Neuronal stem cell (in vitro differentiated cells): ENCODE results near the gene SUPT6H.

ENCODE experiments used
- DNase-seq: peaks from one replicate; pipeline ENCODE4 v3.0.0-alpha.2; 2013; ENCODE audit warnings: low spot score
- H2AFZ ChIP-seq: one replicate; pipeline ENCODE4 v1.6.1; 2013; ENCODE audit warnings: mild to moderate bottlenecking, low read length, inconsistent platforms
- H2AK5ac ChIP-seq: 2 replicates; pipeline ENCODE4 v1.6.1; 2013; ENCODE audit warnings: low read depth, mild to moderate bottlenecking, inconsistent platforms, low read length, moderate library complexity, mixed read lengths
- H2BK120ac ChIP-seq: 2 replicates; pipeline ENCODE4 v1.6.1; 2013; ENCODE audit warnings: low read depth, mild to moderate bottlenecking, inconsistent platforms, low read length, moderate library complexity, mixed read lengths
- H2BK12ac ChIP-seq: one replicate; pipeline ENCODE4 v1.6.1; 2013; ENCODE audit warnings: low read length, inconsistent platforms
- H2BK15ac ChIP-seq: 2 replicates; pipeline ENCODE4 v1.6.1; 2013; ENCODE audit warnings: mild to moderate bottlenecking, low read length, inconsistent platforms, mixed read lengths
- H2BK5ac ChIP-seq: one replicate; pipeline ENCODE4 v1.6.1; 2013; ENCODE audit warnings: inconsistent platforms, mild to moderate bottlenecking, low read length, moderate library complexity
- H3K14ac ChIP-seq: one replicate; pipeline ENCODE4 v1.6.1; 2013; ENCODE audit warnings: low read length, inconsistent platforms
- H3K18ac ChIP-seq: 2 replicates; pipeline ENCODE4 v1.6.1; 2013; ENCODE audit warnings: low read length, inconsistent platforms
- H3K23ac ChIP-seq: 2 replicates; pipeline ENCODE4 v1.6.1; 2013; ENCODE audit warnings: low read depth, mild to moderate bottlenecking, mixed read lengths, low read length, inconsistent platforms; ENCODE audit not compliant: poor library complexity
- H3K27ac ChIP-seq: replicated peaks from 3 replicates; pipeline ENCODE4 v1.5.1; 2013; ENCODE audit warnings: low read length, inconsistent platforms
- H3K27me3 ChIP-seq, 3 experiments: 2 replicates each; pipeline ENCODE4 v1.6.1; 2013; ENCODE audit warnings: low read length in 3 of 3, mild to moderate bottlenecking in 2 of 3, inconsistent platforms in 1 of 3, low read depth in 1 of 3, mixed read lengths in 1 of 3, moderate library complexity in 1 of 3; ENCODE audit not compliant: control insufficient read depth in 3 of 3, insufficient read depth in 3 of 3
- H3K36me3 ChIP-seq, 2 donors: replicated peaks in 1 of 2; 2 replicates each; pipeline ENCODE4 v1.6.1; 2013; ENCODE audit warnings: low read length in 2 of 2; ENCODE audit not compliant: control insufficient read depth in 2 of 2, insufficient read depth in 2 of 2
- H3K4ac ChIP-seq: 2 replicates; pipeline ENCODE4 v1.6.1; 2013; ENCODE audit warnings: inconsistent platforms, mild to moderate bottlenecking, low read length, moderate library complexity
- H3K4me1 ChIP-seq, 2 donors: 1 replicate in 1 of 2; 2 replicates in 1 of 2; pipeline ENCODE4 v1.6.1; 2013; ENCODE audit warnings: low read length in 2 of 2, low read depth in 1 of 2; ENCODE audit not compliant: control insufficient read depth in 2 of 2, insufficient read depth in 1 of 2
- H3K4me2 ChIP-seq: one replicate; pipeline ENCODE4 v1.6.1; 2013; ENCODE audit warnings: mild to moderate bottlenecking, low read length, inconsistent platforms; ENCODE audit not compliant: insufficient read depth, poor library complexity, severe bottlenecking
- H3K4me3 ChIP-seq, 2 donors: 2 replicates each; pipeline ENCODE4 v1.5.1; 2013; ENCODE audit warnings: low read length in 2 of 2, mild to moderate bottlenecking in 2 of 2, inconsistent platforms in 1 of 2, moderate library complexity in 1 of 2
- H3K79me1 ChIP-seq: one replicate; pipeline ENCODE4 v1.6.1; 2013; ENCODE audit warnings: low read depth, mild to moderate bottlenecking, inconsistent platforms, low read length, moderate library complexity
- H3K9ac ChIP-seq: one replicate; pipeline ENCODE4 v1.6.1; 2013; ENCODE audit warnings: mild to moderate bottlenecking, low read depth, low read length, inconsistent platforms; ENCODE audit not compliant: poor library complexity
- H3K9me3 ChIP-seq, 2 donors: replicated peaks in 1 of 2; 2 replicates each; pipeline versions ENCODE3 to v1.6.1; 2013; ENCODE audit warnings: low read length in 2 of 2, mild to moderate bottlenecking in 2 of 2, inconsistent platforms in 1 of 2, low read depth in 1 of 2, mixed read lengths in 1 of 2, moderate library complexity in 1 of 2; ENCODE audit not compliant: control insufficient read depth in 2 of 2, insufficient read depth in 1 of 2
- H4K8ac ChIP-seq: one replicate; pipeline ENCODE4 v1.6.1; 2013; ENCODE audit warnings: low read depth, mild to moderate bottlenecking, inconsistent platforms, low read length, moderate library complexity
- H4K91ac ChIP-seq: one replicate; pipeline ENCODE4 v1.6.1; 2013; ENCODE audit warnings: low read length, low read depth, mild to moderate bottlenecking, inconsistent platforms; ENCODE audit not compliant: poor library complexity
- WGBS, 2 donors: extraction: QIAGEN DNeasy Blood & Tissue Kit; methylation state at CpG; one replicate each; pipeline ENCODE4 v1.1.7; 2013; ENCODE audit warnings: missing lambda C conversion rate in 2 of 2, mixed read lengths in 1 of 2; ENCODE audit not compliant: insufficient read length in 2 of 2, insufficient replicate concordance in 1 of 2; ENCODE audit errors: extremely low coverage in 2 of 2; 5-methylcytosine and 5-hydroxymethylcytosine counted together

The SUPT6H gene

DNA sequence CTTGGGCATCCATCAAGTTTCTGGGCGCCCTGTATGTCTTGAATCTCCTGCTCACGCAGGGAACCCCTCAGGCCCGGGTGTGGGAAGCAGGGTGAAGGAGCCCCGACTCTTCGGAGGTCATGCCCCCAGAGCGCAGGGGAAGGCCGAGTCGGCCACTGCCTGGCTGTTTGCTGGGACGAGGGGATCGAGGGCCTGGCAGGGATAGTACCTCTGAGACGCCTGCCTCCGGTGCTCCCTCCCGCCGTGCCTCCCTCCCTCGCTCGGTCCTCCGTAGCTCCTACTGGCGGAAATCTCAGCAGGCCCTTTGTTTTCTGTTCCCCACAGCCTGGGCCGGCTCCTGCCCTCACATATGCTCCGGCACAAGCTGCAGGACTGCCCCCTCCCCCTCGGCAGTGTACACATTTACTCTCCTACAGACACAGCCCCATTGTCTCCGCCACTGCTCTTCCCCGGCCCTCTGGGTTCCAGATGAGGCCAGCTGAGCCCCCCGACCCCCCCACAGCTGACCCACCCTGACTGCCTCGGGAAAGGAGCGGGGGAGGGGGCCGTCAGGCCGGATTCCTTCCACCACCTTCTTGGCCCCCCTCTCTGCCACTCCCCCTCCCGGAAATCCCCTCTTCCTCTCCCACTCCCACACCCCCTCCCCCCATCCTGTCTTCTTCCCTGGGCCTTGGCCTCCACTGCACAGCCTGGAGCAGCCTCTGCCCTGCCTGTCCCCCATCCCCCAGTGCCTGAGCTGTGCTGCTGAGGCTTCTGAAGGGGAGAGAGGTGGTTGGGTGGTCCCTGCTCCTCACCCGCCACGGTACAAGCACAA, 83.2 kb downstream of the SUPT6H start:
- H3K36me3 ChIP-seq = peaks cover 39 to 69% of the 10 kb centered on the region in 2 donors
- peak; percentile 62 for DNase-seq
- H4K91ac ChIP-seq = peak overlapping the region; percentile 66

DNA sequence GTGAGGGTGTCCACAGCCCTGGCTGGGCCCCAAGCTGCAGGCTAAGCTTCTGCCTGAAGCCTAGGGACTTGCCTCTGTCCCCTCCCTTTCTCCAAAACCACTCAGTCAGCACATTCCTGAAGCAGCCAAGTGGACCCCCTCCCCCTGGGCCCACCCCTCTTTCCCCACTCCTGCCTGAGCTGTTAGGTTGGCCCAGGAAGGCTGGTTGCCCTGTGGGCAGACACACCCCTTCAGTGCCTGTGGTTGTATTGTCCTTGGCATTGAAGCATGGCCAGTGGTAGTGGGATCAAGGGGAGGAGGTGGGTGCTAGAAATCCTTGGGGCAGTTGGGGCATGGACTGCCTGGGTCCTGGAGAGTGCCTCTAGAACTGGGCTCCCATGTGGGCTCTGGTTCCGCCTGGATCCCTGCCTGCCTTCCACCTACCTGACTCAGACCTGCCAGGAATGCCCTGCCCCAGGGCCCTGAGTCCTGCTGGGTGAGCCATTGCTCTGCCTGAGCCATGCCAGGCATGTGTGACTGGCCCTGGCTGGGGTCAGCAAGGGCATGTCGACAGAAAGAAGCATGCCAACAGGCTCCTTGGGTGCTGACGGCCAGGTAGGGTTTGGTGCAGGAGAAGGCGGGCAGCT, 83.9 kb downstream of the SUPT6H start:
- Histone ChIP-seq H2BK5ac (peak overlapping the region; percentile 100), H2BK15ac (peak overlapping the region; percentile 99), H3K36me3 (peaks cover 46 to 71% of the 10 kb centered on the region in 2 donors), H3K27ac (peak overlapping the region; percentile 100), H3K4me3 (peak overlapping the region; percentile 74 to 98), H4K8ac (no peak overlapping the region), H2BK12ac (peak overlapping the region; percentile 65), H3K79me1 (peaks cover 27% of the 10 kb centered on the region), H2BK120ac (peak overlapping the region; percentile 16), H4K91ac (no peak overlapping the region), H3K27me3 (no peaks in the 10 kb centered on the region), H3K4me1 (peaks cover 19 to 30% of the 10 kb centered on the region in 2 donors), H3K4me2 (peak overlapping the region; percentile 73), H3K4ac (peak overlapping the region; percentile 13), H3K23ac (no peak overlapping the region), H3K9me3 (peaks cover 0 to 6% of the 10 kb centered on the region in 2 donors), H3K9ac (peak overlapping the region; percentile 95), H3K18ac (peak overlapping the region; percentile 100), H2AK5ac (peak overlapping the region; percentile 100), H3K14ac (no peak overlapping the region), H2AFZ (no peak overlapping the region)
- no peak for DNase-seq
- WGBS, 2 donors = no CpG with 5 or more reads among the region's 4 CpGs

More for the DNA sequence above, 83.2 kb downstream of the SUPT6H start:
- Histone ChIP-seq H3K27ac (peak overlapping the region; percentile 100), H3K4me1 (peaks cover 19 to 26% of the 10 kb centered on the region in 2 donors), H3K18ac (peak overlapping the region; percentile 100), H2AK5ac (peak overlapping the region; percentile 100), H3K27me3 (no peaks in the 10 kb centered on the region), H2BK12ac (peak overlapping the region; percentile 93), H3K23ac (peak overlapping the region; percentile 95), H2BK120ac (peak overlapping the region; percentile 100), H3K14ac (peak overlapping the region; percentile 91), H4K8ac (peak overlapping the region; percentile 95), H3K9ac (peak overlapping the region; percentile 95), H3K9me3 (peaks cover 0 to 9% of the 10 kb centered on the region in 2 donors), H2BK5ac (peak overlapping the region; percentile 100), H2BK15ac (peak overlapping the region; percentile 99), H3K79me1 (peaks cover 27% of the 10 kb centered on the region), H3K4me2 (peak overlapping the region; percentile 73), H2AFZ (no peak overlapping the region), H3K4me3 (peak overlapping the region; percentile 74 to 98), H3K4ac (peak overlapping the region; percentile 93)
- no CpG with 5 or more reads among the region's 31 CpGs for WGBS, 2 donors

DNA sequence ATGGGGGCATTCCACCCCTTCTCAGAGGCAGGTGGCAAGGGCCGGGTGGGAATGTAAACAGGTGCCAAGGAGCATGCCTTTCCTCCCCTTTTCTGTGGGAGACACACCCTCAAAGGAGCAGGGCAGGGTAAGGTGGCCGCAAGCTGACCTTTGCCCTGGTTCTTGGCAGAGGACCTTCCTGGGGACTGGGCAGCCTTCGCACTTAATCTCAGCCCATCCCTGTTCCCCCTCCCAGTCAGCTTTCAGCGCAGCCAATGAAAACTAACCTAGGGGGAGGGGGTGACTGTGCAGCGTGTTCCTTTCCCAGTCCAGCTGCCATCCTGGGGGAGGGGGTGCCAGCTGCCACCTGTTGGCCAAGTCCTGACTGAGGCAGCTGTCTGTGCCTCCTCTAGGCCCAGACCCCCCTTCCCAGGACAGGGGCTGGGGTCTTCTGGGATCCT, 84.6 kb downstream of the SUPT6H start:
- peak overlapping the region; percentile 52 for H3K4me2 ChIP-seq
- peak overlapping the region; percentile 9 for H3K9ac ChIP-seq
- H2BK120ac ChIP-seq = no peak overlapping the region
- peak overlapping the region; percentile 32 for H2BK5ac ChIP-seq
- no peak overlapping the region for H3K4ac ChIP-seq
- peak overlapping the region; percentile 40 for H3K23ac ChIP-seq
- peak overlapping the region; percentile 9 to 74 for H3K4me3 ChIP-seq
- H4K91ac ChIP-seq = no peak overlapping the region
- no peak overlapping the region for H2AFZ ChIP-seq
- WGBS, 2 donors = no CpG with 5 or more reads among the region's 5 CpGs
- no peaks in the 10 kb centered on the region for H3K27me3 ChIP-seq
- peaks cover 50 to 72% of the 10 kb centered on the region in 2 donors for H3K36me3 ChIP-seq
- no peak overlapping the region for H2BK15ac ChIP-seq
- H3K27ac ChIP-seq = peak overlapping the region; percentile 72
- peaks cover 19 to 30% of the 10 kb centered on the region in 2 donors for H3K4me1 ChIP-seq
- DNase-seq = no peak
- no peak overlapping the region for H2AK5ac ChIP-seq
- no peak overlapping the region for H2BK12ac ChIP-seq
- peaks cover 27% of the 10 kb centered on the region for H3K79me1 ChIP-seq
- no peak overlapping the region for H4K8ac ChIP-seq
- H3K14ac ChIP-seq = no peak overlapping the region
- peak overlapping the region; percentile 70 for H3K18ac ChIP-seq
- peaks cover 0 to 3% of the 10 kb centered on the region in 2 donors for H3K9me3 ChIP-seq
